ENCODE measurements around the gene GABPB2.

GABPB2 gene

DNA sequence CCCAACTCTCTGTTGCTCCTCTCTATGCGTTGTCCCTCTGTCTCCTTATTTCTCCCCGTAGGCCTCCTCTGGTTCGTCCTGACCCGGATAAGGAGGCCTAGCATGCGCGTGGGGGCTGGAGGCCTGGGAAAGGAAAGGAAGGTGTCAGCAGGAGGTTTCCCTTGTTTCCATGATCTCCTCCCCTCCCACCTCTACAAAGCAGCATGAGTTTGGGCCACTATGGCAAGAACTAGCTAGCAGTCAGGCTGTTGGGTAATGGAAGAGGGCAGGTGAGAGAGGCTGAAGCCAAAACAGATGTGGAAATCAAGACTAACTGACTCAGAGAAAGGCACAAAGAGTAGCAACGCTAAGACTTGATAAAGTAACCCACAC is 76.6 kb downstream of the GABPB2 start:
- DNase-seq (ENCODE audit: low spot score) = no peak

DNA sequence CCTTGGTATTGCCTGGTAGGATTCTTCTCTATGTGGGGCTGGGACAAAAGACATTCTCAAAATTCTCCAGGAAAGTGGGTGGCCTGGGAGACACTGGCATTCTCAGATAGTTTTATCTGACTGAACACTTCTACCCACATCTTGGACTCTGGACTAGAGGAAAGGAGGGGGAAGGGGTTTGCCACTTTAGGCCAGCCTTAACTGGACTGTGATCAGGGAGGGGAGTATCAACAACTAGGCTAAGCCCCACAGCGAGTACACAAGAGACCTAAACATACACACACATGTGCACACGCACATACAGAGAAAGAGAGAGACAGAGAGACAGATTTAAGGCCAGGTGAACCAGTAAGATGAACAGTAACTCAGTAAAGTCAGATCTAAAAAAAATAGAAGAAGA is 77.1 kb downstream of the GABPB2 start:
- TF ChIP-seq, protein P1, sequence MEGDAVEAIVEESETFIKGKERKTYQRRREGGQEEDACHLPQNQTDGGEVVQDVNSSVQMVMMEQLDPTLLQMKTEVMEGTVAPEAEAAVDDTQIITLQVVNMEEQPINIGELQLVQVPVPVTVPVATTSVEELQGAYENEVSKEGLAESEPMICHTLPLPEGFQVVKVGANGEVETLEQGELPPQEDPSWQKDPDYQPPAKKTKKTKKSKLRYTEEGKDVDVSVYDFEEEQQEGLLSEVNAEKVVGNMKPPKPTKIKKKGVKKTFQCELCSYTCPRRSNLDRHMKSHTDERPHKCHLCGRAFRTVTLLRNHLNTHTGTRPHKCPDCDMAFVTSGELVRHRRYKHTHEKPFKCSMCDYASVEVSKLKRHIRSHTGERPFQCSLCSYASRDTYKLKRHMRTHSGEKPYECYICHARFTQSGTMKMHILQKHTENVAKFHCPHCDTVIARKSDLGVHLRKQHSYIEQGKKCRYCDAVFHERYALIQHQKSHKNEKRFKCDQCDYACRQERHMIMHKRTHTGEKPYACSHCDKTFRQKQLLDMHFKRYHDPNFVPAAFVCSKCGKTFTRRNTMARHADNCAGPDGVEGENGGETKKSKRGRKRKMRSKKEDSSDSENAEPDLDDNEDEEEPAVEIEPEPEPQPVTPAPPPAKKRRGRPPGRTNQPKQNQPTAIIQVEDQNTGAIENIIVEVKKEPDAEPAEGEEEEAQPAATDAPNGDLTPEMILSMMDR (IDR thresholded peaks at IDR 0.05; ENCODE audit: extremely low read depth, missing control alignments) = no peak
- no peak for DNase-seq (ENCODE audit: low spot score)

More for the DNA sequence above, 76.6 kb downstream of the GABPB2 start:
- TF ChIP-seq, protein P1 (IDR thresholded peaks at IDR 0.05; ENCODE audit: extremely low read depth, missing control alignments) = no peak

DNA sequence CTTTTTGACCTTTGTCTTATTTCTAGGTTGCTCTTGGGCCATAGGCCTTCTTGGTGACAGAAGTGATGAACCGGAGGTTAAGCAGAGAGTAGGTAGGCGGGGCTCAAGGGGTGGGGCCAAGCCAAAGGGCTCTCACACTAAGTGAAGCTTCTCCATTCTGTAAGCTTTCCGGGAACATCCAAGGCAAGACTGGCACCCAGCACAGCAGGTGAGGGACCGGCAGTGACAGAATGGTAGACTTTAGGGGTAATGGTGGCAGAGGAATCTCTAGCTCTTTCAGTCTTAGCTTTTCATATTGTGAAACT is 85.9 kb downstream of the GABPB2 start, which contains the start of gene TNFAIP8L2:
Gene TNFAIP8L2 (plus strand): TSS at position 135 of the 305 bp plus-strand sequence. CDS start 2,049 bp downstream, outside the sequence.
- DNase-seq (ENCODE audit: low spot score) = peak; percentile 66
- TF ChIP-seq, protein P1 (IDR thresholded peaks at IDR 0.05; ENCODE audit: extremely low read depth, missing control alignments) = no peak

- TF ChIP-seq, protein P1 (IDR thresholded peaks at IDR 0.05; ENCODE audit: extremely low read depth, missing control alignments) = no peak
- DNase-seq (ENCODE audit: low spot score) = no peak
Measured at GRCh38 chr1:151157067-151157531, 86.5 kb downstream of the GABPB2 start.

DNA sequence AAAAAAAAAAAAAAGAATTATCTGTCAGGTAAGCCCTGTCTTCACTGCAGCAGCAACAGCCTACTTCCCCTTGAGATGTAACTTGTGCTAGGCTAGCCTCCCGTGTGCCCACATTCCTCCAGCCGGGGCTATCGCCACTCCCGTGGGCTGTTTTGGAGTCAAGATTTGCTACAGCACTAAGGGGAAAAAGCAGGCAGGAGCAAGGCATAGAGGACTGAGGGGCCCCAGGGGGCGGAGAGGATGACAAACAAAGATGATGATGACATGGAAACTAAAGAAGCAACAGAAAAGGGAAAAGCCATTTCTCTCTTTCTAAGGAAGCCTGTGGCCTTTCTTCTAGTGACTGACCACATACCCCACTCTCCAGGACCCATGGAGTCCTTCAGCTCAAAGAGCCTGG is 87.8 kb downstream of the GABPB2 start:
- TF ChIP-seq, protein P1 (IDR thresholded peaks at IDR 0.05; ENCODE audit: extremely low read depth, missing control alignments) = no peak
- no peak for DNase-seq (ENCODE audit: low spot score)

GRCh38 chr1:151158751-151159251 is 88.2 kb downstream of the GABPB2 start:
- TF ChIP-seq, protein P1 (IDR thresholded peaks at IDR 0.05; ENCODE audit: extremely low read depth, missing control alignments) = no peak
- DNase-seq (ENCODE audit: low spot score) = no peak

GRCh38 chr1:151159373-151159772 is 88.8 kb downstream of the GABPB2 start:
- TF ChIP-seq, protein P1 (IDR thresholded peaks at IDR 0.05; ENCODE audit: extremely low read depth, missing control alignments) = no peak
- no peak for DNase-seq (ENCODE audit: low spot score)
